IMR-90 (cell line): ENCODE data around the gene UNC50.

Experiments
- BHLHE40 ChIP-seq: fragments of 150-350 bp; IDR thresholded peaks from 2 replicates; pipeline ENCODE4 v1.6.1; 2016; ENCODE audit warnings: mild to moderate bottlenecking, low read depth, low read length
- CTCF ChIP-seq: conservative IDR thresholded peaks from 2 replicates; pipeline ENCODE4 v1.5.1; 2012; ENCODE audit warnings: mild to moderate bottlenecking, low read depth, low read length, improper control_type of control experiment
- FOS ChIP-seq: fragments of 150-350 bp; IDR thresholded peaks from 2 replicates; pipeline ENCODE4 v1.6.1; 2016; ENCODE audit warnings: low read depth, low read length
- MAZ ChIP-seq: IDR thresholded peaks from 2 replicates; pipeline ENCODE4 v1.6.1; 2012; ENCODE audit warnings: low read depth, mild to moderate bottlenecking, low read length, improper control_type of control experiment, moderate library complexity, borderline replicate concordance
- POLR2A ChIP-seq: IDR thresholded peaks from 2 replicates; pipeline ENCODE4 v1.6.1; 2012; ENCODE audit warnings: mild to moderate bottlenecking, low read depth, low read length
- RAD21 ChIP-seq: IDR thresholded peaks from 2 replicates; pipeline ENCODE4 v1.6.1; 2012; ENCODE audit warnings: low read length, improper control_type of control experiment
- RCOR1 ChIP-seq: IDR thresholded peaks from 2 replicates; pipeline ENCODE4 v1.6.1; 2012; ENCODE audit warnings: mild to moderate bottlenecking, low read length, improper control_type of control experiment; ENCODE audit not compliant: insufficient replicate concordance

- no peak for TF ChIP-seq CTCF
- no peak for TF ChIP-seq RCOR1
- TF ChIP-seq BHLHE40: no peak
- TF ChIP-seq POLR2A: no peak
- no peak for TF ChIP-seq RAD21
- TF ChIP-seq MAZ: no peak
- TF ChIP-seq FOS: no peak
Observed at GRCh38 chr2:98632351-98632750, 24.0 kb downstream of the UNC50 start.
